Muscle of arm (tissue), 12 donors: ENCODE measurements around the gene DNAH9. TPM values are rescaled to one million over a fixed set of nuclear protein-coding genes. Genes with fewer than 3 reads are reported as not detected.

Source experiments
- DNase-seq: peaks from one replicate; pipeline ENCODE4 v3.0.0-alpha.2; 2013
- polyA plus RNA-seq, 12 donors: library from polyadenylated mRNA; unstranded; fragments of 120-200 nt; gene quantifications; one replicate each; pipeline ENCODE4 v1.2.1, GENCODE V29; 2013; ENCODE audit not compliant: insufficient read length in 12 of 12

DNAH9 gene
- polyA plus RNA-seq, 12 donors, result 0.34 to 1.2 (median 0.71) TPM; not detected in 2

GRCh38 chr17:11589716-11590115, 8.6 kb upstream of the DNAH9 start:
- no peak for DNase-seq

GRCh38 chr17:11601661-11602060, 3.4 kb downstream of the DNAH9 start:
- DNase-seq, result no peak

GRCh38 chr17:11608396-11608795, 10.1 kb downstream of the DNAH9 start:
- DNase-seq, result peak; percentile 69

- DNase-seq, result no peak
These were observed 12.8 kb downstream of the DNAH9 start for GRCh38 chr17:11610999-11611566.

- no peak for DNase-seq
These were observed 14.7 kb downstream of the DNAH9 start for GRCh38 chr17:11612956-11613355.

GRCh38 chr17:11618861-11619566, 20.7 kb downstream of the DNAH9 start:
- no peak for DNase-seq

- DNase-seq, result no peak
These were observed 24.2 kb downstream of the DNAH9 start for GRCh38 chr17:11622492-11622891.

GRCh38 chr17:11624976-11625375, 26.7 kb downstream of the DNAH9 start:
- no peak for DNase-seq

- DNase-seq, result no peak
These were observed 27.6 kb downstream of the DNAH9 start for GRCh38 chr17:11625878-11626277.

- no peak for DNase-seq
These were observed 29.2 kb downstream of the DNAH9 start for GRCh38 chr17:11627301-11627940.

- DNase-seq, result no peak
These were observed 30.1 kb downstream of the DNAH9 start for GRCh38 chr17:11628374-11628773.

- DNase-seq, result no peak
These were observed 30.6 kb downstream of the DNAH9 start for GRCh38 chr17:11628831-11629230.

GRCh38 chr17:11636771-11637170, 38.5 kb downstream of the DNAH9 start:
- no peak for DNase-seq

GRCh38 chr17:11637796-11638195, 39.5 kb downstream of the DNAH9 start:
- DNase-seq, result no peak

GRCh38 chr17:11638700-11639265, 40.5 kb downstream of the DNAH9 start:
- DNase-seq, result no peak

- DNase-seq, result no peak
These were observed 41.6 kb downstream of the DNAH9 start for GRCh38 chr17:11639736-11640462.

- no peak for DNase-seq
These were observed 42.2 kb downstream of the DNAH9 start for GRCh38 chr17:11640463-11640814.

- DNase-seq, result no peak
These were observed 43.4 kb downstream of the DNAH9 start for GRCh38 chr17:11641521-11642275.

- no peak for DNase-seq
These were observed 44.4 kb downstream of the DNAH9 start for GRCh38 chr17:11642655-11643054.

- no peak for DNase-seq
These were observed 45.6 kb downstream of the DNAH9 start for GRCh38 chr17:11643851-11644250.
